Uterus (tissue), 2 donors: ENCODE data around the gene ELP6.

Experiments used
- CTCF ChIP-seq, 4 experiments: fragments of 200-600 bp in 2 of 4; fragments of 450-650 bp in 2 of 4; sonication (generic) in 2 of 4; IDR thresholded peaks; one replicate each; pipeline ENCODE4 v1.5.1; 2016 to 2019; ENCODE audit warnings: antibody characterized with exemption in 4 of 4, mild to moderate bottlenecking in 2 of 4, moderate library complexity in 1 of 4
- POLR2A ChIP-seq, 2 donors: fragments of 450-650 bp; IDR thresholded peaks; one replicate each; pipeline ENCODE4 v1.6.1; 2016; ENCODE audit warnings: antibody characterized with exemption in 2 of 2, mild to moderate bottlenecking in 1 of 2, moderate library complexity in 1 of 2

- no peak for TF ChIP-seq CTCF (IDR thresholded peaks at IDR 0.05)
- no peak for TF ChIP-seq POLR2A (IDR thresholded peaks at IDR 0.05)
Observed at GRCh38 chr3:47478022-47478421, 35.5 kb downstream of the ELP6 start.
